Activated naive CD8-positive, alpha-beta T cell treated with anti-CD3 and anti-CD28 coated beads, Interleukin-2, amount 50 U/mL, for 24 hours (primary cell): ENCODE data around the gene ADAMTS10.
"Not testable (repeated sequence)": the region's sequence is repeated elsewhere in the genome, so short reads cannot be mapped to it uniquely, and the experiment has no call there.

ENCODE experiments used
- ATAC-seq: fragments of 150-1000 bp; cut with Tn5 transposase; one replicate; pipeline ENCODE4 v1.10.0; 2021
- DNase-seq: peaks from one replicate; pipeline ENCODE4 v3.0.0; 2021
- H3K27ac Mint-ChIP-seq: one replicate; pipeline ENCODE4 v1.8.0; 2021; ENCODE audit warnings: mild to moderate bottlenecking, mixed read lengths
- H3K27me3 Mint-ChIP-seq: one replicate; pipeline ENCODE4 v1.8.0; 2021; ENCODE audit warnings: mixed read lengths
- H3K36me3 Mint-ChIP-seq: one replicate; pipeline ENCODE4 v1.8.0; 2021; ENCODE audit warnings: low read depth, mixed read lengths
- H3K4me1 Mint-ChIP-seq: one replicate; pipeline ENCODE4 v1.8.0; 2021; ENCODE audit warnings: mixed read lengths
- H3K4me3 Mint-ChIP-seq: one replicate; pipeline ENCODE4 v1.8.0; 2021; ENCODE audit warnings: mild to moderate bottlenecking, moderate library complexity, mixed read lengths
- H3K9me3 Mint-ChIP-seq: one replicate; pipeline ENCODE4 v1.8.0; 2021; ENCODE audit warnings: mixed read lengths

Gene ADAMTS10

DNA sequence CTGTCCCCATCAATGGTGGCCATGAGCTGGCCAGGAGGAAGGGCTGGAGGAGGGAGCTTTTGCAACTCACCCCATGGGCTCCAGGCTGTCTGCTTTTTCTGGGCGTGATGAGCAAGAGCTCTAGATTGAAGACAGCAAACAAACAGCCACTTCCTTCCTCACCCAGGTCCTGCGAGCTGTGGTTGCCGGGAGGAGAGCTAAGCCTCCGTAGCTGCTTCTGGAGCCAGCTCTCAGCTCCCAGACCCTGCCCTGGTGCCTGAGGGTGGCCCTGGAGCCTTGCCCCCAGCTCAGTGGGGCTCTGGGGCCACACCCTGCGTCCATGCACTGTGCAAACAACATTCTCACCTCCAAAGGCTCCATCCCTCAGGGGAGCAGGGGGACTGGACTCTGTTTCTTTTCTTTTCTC is 39.5 kb downstream of the ADAMTS10 start:
- DNase-seq: peak; percentile 35
- ATAC-seq: peak; percentile 25
- H3K4me1 Mint-ChIP-seq: peaks cover 76% of the 10 kb centered on the region
- peak overlapping the region; percentile 26 for H3K4me3 Mint-ChIP-seq
- H3K36me3 Mint-ChIP-seq: peaks cover 6% of the 10 kb centered on the region
- H3K27me3 Mint-ChIP-seq: no peaks in the 10 kb centered on the region
- H3K9me3 Mint-ChIP-seq: no peaks in the 10 kb centered on the region
- H3K27ac Mint-ChIP-seq: peak overlapping the region; percentile 22

DNA sequence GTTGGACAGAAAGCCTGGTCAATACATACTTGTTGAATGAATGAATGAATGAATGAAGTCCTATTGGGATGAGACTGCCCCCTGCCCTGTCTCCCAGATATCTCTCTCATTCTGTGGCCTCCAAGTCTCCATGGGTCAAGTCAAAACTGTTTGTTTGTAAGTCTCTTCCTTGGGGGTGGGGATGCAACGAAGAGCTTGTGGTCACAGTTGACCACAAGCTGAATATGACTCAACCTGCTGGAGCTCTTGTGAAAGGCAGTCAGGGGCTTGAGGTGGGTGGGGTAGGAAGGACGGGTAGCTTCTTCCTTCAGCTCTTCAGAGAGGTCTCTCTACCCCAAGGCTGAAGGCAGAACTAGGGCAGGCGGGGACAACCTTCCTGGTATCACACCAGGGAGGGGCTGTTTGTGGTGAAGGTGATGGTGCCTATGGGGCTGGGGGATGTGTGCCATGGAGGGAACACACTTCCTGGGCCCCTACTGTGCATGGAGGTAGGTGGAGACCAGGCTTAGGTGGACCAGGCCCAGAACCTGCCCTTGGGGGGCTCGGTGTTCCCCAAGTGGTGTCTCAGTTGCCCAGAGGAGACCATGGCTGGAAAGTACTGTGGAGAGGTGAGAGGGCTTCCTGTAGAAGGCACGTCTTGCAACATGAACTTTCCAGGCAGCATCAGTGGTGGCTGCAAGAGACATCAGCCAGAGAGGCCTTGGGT is 41.3 kb downstream of the ADAMTS10 start:
- peaks cover 4% of the 10 kb centered on the region for H3K36me3 Mint-ChIP-seq
- H3K27ac Mint-ChIP-seq: peak overlapping the region; percentile 83
- DNase-seq (peak; percentile 65), ATAC-seq (peak; percentile 90)
- peak overlapping the region; percentile 41 for H3K4me3 Mint-ChIP-seq
- no peaks in the 10 kb centered on the region for H3K27me3 Mint-ChIP-seq
- H3K4me1 Mint-ChIP-seq: peaks cover 70% of the 10 kb centered on the region
- no peaks in the 10 kb centered on the region for H3K9me3 Mint-ChIP-seq

DNA sequence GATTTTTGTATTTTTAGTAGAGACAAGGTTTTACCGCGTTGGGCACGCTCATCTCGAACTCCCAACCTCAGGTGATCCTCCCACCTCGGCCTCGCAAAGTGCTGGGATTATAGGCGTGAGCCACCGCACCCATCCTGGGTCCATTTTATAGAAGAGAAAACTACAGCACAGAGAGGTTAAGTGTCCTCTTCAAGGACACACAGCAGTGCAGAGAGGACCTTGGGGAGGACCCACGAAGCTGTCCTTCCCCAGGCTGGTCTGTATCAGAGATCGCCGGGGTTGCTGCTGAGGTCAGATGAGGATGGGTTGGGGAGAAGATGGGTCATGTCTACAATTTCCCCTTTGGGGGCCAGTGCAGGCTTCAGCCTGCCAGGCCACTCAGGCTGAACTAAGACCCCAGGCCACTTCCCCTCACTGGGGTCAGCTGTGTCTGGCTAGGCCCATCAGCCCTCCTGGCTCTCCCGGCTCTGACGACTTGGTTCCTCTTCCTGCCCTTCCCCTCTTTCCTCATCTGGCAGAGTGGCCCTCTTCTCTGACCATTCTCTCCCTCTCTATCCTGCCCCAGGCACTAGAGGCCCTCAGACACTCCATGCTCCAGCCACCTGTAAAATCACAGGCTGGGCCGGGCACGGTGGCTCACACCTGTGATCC is 42.9 kb downstream of the ADAMTS10 start:
- no peak for DNase-seq
- peaks cover 59% of the 10 kb centered on the region for H3K4me1 Mint-ChIP-seq

DNA sequence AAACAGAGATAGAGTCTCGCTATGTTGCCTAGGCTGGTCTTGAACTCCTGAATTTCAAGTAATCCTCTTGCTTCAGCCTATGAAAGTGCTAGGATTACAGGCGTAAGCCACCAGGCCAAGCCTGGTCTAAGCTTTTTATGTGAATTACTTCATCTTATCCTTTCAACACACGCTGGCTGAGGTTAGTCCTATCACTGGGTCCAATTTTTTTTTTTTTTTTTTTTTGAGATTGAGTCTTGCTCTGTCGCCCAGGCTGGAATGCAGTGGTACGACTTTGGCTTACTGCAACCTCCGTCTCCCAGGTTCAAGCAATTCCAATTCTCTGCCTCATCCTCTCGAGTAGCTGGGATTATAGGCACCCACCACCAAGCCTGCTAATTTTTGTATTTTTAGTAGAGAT is 43.7 kb downstream of the ADAMTS10 start:
- no peaks in the 10 kb centered on the region for H3K9me3 Mint-ChIP-seq
- DNase-seq (no peak), ATAC-seq (no peak)
- no peak overlapping the region for H3K4me3 Mint-ChIP-seq
- no peak overlapping the region for H3K27ac Mint-ChIP-seq
- H3K36me3 Mint-ChIP-seq: no peaks in the 10 kb centered on the region
- H3K4me1 Mint-ChIP-seq: peaks cover 52% of the 10 kb centered on the region
- H3K27me3 Mint-ChIP-seq: no peaks in the 10 kb centered on the region

More for the DNA sequence above, 42.9 kb downstream of the ADAMTS10 start:
- Mint-ChIP-seq H3K36me3 (no peaks in the 10 kb centered on the region), H3K27ac (no peak overlapping the region), H3K4me3 (no peak overlapping the region), H3K27me3 (no peaks in the 10 kb centered on the region), H3K9me3 (no peaks in the 10 kb centered on the region)
- no peak for ATAC-seq

DNA sequence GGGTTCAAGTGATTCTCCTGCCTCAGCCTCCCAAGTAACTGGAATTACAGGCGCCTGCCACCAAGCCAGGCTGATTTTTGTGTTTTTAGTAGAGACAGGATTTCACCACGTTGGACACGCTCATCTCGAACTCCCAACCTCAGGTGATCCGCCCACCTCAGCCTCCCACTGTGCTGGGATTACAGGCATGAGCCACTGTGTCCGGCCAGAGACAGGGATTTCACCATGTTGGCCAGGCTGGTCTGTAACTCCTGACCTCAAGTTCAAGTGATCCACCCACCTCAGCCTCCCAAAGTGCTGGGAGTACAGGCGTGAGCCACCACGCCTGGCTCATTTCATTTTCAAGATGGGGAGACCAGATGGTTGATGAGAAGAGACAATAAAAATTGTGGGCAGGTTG is 45.6 kb downstream of the ADAMTS10 start:
- H3K27ac Mint-ChIP-seq, ATAC-seq, H3K36me3 Mint-ChIP-seq, H3K27me3 Mint-ChIP-seq, H3K9me3 Mint-ChIP-seq, H3K4me3 Mint-ChIP-seq, DNase-seq: not testable (repeated sequence)
- H3K4me1 Mint-ChIP-seq: peaks cover 36% of the 10 kb centered on the region

DNA sequence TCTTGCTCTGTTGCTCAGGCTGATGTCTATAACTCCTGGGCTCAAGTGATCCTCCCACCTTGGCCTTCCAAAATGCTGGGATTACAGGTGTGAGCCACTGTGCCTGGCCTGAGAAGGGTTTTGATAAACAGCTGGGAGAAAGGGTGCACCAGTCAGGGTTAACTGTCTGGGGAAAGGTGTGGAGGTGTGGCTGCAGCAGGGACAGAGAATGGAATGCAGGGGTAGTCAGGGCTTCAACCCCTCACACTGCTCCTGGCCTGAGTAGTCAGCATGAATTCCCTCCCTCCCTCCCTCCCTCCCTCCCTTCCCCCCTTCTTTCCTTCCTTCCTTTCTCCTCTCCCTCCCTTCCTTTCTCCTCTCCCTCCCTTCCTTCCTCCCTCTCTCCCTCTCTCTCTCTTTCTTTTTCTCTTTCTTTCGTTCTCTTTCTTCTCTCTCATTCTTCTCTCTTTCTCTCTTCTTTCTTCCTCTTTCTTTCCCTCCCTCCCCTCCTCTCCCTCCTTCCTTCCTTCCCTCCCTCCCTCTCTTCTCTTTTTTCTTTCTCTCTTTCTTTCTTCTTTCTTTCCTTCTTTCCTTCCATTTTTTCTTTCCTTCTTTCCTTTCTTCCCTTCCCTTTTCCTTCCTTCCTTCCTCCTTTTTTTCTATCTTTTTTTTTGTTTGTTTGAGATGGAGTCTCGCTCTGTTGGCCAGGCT is 49.3 kb downstream of the ADAMTS10 start:
- Mint-ChIP-seq H3K27me3 (no peaks in the 10 kb centered on the region), H3K27ac (no peak overlapping the region), H3K9me3 (no peaks in the 10 kb centered on the region), H3K36me3 (no peaks in the 10 kb centered on the region), H3K4me3 (no peak overlapping the region), H3K4me1 (peaks cover 24% of the 10 kb centered on the region)
- ATAC-seq: no peak
- no peak for DNase-seq

DNA sequence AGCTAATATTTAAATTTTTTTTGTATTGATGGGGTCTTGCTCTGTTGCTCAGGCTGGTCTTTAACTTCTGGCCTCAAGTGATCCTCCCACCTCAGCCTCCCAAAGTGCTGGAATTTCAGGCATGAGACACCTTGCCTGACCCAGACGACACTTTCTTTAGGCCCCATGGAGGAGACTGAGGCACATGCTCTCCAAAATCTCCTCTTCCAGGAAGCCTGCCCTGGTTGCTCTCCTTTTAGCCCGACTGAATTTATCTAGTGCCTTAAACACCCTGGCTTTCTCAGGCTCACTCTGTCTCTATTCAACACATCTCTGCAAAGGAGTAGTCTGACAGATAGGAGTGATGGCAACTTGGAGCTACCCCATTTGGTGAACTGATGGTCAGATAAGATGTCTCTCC is 52.2 kb downstream of the ADAMTS10 start:
- H3K4me3 Mint-ChIP-seq: no peak overlapping the region
- ATAC-seq: no peak
- no peaks in the 10 kb centered on the region for H3K36me3 Mint-ChIP-seq
- no peaks in the 10 kb centered on the region for H3K9me3 Mint-ChIP-seq
- H3K27me3 Mint-ChIP-seq: no peaks in the 10 kb centered on the region
- no peak for DNase-seq
- no peak overlapping the region for H3K27ac Mint-ChIP-seq
- H3K4me1 Mint-ChIP-seq: peaks cover 14% of the 10 kb centered on the region

DNA sequence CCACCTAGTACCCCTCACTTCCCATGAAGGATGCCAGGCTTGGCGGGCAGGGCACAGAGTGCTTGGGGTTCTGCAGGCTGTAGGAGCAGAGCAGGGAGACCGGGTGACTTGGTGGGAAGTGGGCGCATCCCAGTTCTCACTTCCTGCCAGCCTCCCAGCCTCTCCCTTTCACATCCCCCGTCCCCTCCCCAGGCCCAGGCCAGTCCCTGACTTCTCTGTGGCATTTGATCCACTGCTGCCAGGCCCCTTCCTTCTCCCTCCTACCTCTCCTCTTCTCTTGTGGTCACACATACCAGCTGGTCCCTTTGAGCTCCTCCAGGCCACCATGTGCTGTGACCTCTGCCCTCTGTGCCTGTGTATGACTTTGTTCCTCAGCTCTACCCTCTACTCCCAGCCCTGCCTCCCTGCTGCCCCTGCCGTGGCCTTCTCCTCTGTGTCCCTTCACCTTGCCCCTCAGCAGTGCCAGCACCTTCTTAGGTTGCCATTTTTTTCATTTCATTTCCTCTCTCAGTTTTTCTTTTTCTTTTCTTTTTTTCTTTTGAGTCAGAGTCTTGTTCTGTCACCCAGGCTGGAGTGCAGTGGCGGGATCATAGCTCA is 52.8 kb downstream of the ADAMTS10 start:
- Mint-ChIP-seq H3K4me1 (peaks cover 12% of the 10 kb centered on the region), H3K36me3 (peaks cover 4% of the 10 kb centered on the region), H3K27me3 (no peaks in the 10 kb centered on the region), H3K9me3 (no peaks in the 10 kb centered on the region), H3K27ac (peak overlapping the region; percentile 66), H3K4me3 (no peak overlapping the region)
- no peak for ATAC-seq
- DNase-seq: no peak

DNA sequence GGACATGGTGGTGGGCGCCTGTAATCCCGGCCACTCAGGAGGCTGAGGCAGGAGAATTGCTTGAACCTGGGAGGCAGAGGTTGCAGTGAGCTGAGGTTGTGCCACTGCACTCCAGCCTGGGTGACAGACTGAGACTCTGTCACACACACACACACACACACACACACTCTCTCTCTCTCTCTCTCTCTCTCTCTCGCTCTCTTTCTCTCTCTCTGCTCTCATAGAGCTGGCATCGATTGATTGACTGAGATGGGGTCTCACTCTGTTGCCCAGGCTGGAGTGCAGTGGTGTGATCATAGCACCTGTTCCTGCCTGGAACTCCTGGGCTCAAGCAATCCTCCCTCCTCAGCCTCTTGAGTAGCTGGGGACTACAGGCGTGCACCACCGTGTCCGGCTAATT is 56.8 kb downstream of the ADAMTS10 start:
- peaks cover 12% of the 10 kb centered on the region for H3K4me1 Mint-ChIP-seq
- not testable (repeated sequence) for DNase-seq, H3K27ac Mint-ChIP-seq, H3K36me3 Mint-ChIP-seq, H3K27me3 Mint-ChIP-seq, H3K4me3 Mint-ChIP-seq, ATAC-seq, H3K9me3 Mint-ChIP-seq

DNA sequence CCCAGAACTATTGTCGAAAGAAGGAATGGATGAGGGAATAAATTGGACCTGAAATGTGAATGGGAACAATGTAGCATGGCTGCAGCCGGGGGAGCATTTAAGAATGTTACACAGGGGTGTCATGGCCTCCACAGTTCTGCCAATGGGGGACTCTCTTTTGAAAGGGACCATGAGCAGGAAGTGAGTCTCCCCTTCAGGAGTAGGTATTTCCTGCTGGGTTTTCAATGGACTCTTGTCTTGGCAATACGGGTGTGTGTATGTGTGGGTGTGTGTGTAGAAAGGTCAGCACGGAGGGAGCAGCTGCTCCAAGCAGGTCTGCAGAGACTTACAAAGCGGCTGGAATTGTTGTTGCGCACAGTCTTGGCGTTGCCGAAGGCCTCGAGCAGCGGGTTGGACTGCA is 57.7 kb downstream of the ADAMTS10 start:
- Mint-ChIP-seq H3K36me3 (peaks cover 7% of the 10 kb centered on the region), H3K27ac (no peak overlapping the region), H3K4me1 (peaks cover 4% of the 10 kb centered on the region), H3K27me3 (no peaks in the 10 kb centered on the region), H3K9me3 (no peaks in the 10 kb centered on the region), H3K4me3 (no peak overlapping the region)
- ATAC-seq (peak; percentile 52), DNase-seq (no peak)

DNA sequence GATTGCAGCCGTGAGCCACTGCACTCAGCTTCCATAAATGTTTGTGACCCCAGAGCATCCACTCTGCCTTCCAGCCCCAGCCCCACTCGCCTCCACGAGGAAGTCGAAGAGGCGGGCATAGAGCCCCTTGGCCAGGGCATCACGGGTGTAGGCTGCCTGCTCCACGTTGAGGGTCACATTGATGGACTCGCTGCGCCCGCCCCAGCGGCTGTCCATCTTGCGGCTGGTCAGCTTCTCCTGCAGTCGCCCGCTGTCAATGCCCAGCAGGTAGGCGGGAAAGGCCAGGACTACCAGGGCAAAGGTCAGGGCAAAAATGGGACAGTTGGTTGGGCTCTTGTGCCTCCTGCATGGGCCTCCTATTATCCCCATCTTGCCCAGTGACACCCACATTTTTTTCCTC is 60.4 kb downstream of the ADAMTS10 start:
- H3K36me3 Mint-ChIP-seq: peaks cover 7% of the 10 kb centered on the region
- ATAC-seq: no peak
- no peaks in the 10 kb centered on the region for H3K27me3 Mint-ChIP-seq
- DNase-seq: no peak
- H3K9me3 Mint-ChIP-seq: no peaks in the 10 kb centered on the region
- H3K4me1 Mint-ChIP-seq: no peaks in the 10 kb centered on the region
- H3K4me3 Mint-ChIP-seq: no peak overlapping the region
- no peak overlapping the region for H3K27ac Mint-ChIP-seq

DNA sequence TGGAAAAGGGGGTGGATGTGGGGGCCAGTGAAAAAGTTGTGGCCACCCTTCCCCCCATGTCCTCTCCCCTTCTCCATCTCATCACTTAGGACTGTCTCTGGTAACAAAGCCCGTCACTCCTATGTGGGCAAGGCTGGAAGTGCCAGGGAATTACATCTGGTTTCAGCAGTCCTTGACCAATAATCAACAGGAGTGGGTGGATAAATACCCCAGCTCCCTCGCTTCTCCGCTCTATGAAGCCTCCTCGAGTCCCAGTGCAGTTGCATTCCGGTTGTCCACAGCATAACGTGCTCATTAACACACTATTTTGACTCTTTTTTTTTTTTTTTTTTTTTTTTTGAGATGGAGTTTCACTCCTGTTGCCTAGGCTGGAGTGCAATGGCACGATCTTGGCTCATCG is 64.8 kb downstream of the ADAMTS10 start:
- Mint-ChIP-seq H3K27me3 (no peaks in the 10 kb centered on the region), H3K4me1 (no peaks in the 10 kb centered on the region), H3K36me3 (no peaks in the 10 kb centered on the region), H3K4me3 (no peak overlapping the region), H3K27ac (no peak overlapping the region), H3K9me3 (no peaks in the 10 kb centered on the region)
- no peak for ATAC-seq
- no peak for DNase-seq

DNA sequence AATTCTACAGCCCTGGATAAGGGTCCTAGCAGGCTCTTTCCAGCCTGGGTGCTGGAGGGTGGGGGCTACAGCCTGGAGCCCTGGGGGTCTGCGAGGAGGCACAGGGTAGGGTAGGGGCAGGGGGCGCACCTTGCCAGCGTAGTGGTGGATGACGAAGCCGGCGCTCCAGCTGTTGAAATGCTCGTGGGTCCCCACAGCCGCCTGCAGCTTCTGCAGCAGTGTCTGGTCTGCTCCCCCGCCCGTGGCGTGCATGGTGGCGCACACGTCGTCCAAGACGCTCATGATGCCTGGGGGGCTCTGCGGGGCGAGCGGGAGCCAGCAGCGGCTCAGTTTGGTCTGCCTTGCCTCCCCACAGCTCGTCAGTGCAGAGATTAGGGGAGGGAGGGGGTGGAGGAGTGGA is 66.3 kb downstream of the ADAMTS10 start:
- H3K9me3 Mint-ChIP-seq: no peaks in the 10 kb centered on the region
- ATAC-seq: no peak
- DNase-seq: no peak
- H3K4me3 Mint-ChIP-seq: no peak overlapping the region
- no peaks in the 10 kb centered on the region for H3K4me1 Mint-ChIP-seq
- no peaks in the 10 kb centered on the region for H3K27me3 Mint-ChIP-seq
- no peak overlapping the region for H3K27ac Mint-ChIP-seq
- no peaks in the 10 kb centered on the region for H3K36me3 Mint-ChIP-seq

DNA sequence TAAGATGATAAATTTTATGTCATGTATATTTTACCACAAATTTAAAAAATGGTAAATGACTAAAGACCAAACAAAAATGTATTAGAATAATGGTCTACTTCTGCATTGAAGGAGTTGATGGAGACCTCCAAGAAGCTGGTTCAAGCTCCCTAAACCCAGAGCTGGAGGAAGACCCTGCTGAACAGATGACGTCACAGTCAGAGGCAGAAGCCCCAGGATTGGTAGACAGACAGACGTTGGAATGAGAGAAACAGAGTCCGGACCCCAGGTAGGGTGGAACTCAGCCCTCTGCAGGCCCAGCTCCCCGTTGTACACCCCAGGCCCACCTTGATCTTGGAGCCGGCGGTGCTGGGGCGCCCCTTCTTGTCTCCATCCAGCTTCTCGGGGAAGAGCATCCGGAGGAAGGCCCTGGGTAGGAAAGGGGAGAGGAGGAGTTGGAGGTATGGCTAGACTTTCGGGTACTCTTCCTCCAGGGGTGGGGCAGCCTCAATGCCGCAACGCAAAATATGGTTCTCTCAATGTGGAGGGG is 70.8 kb downstream of the ADAMTS10 start:
- ATAC-seq: no peak
- Mint-ChIP-seq H3K27me3 (no peaks in the 10 kb centered on the region), H3K36me3 (no peaks in the 10 kb centered on the region), H3K4me3 (no peak overlapping the region), H3K27ac (no peak overlapping the region), H3K4me1 (no peaks in the 10 kb centered on the region), H3K9me3 (no peaks in the 10 kb centered on the region)
- no peak for DNase-seq
